Activated CD4-positive, alpha-beta T cell treated with anti-CD3 and anti-CD28 coated beads for 24 hours (primary cell): ENCODE data around the gene DNM1L.
A peak's percentile ranks its signal among the peaks of the same experiment; 100 is the strongest.
"Not testable (repeated sequence)": the region's sequence is repeated elsewhere in the genome, so short reads cannot be mapped to it uniquely, and the experiment has no call there.

Experiments
- DNase-seq, 2 donors: peaks; one replicate each; pipeline ENCODE4 v3.0.0-alpha.2; 2020; ENCODE audit warnings: low read depth in 2 of 2

The DNM1L gene

DNA sequence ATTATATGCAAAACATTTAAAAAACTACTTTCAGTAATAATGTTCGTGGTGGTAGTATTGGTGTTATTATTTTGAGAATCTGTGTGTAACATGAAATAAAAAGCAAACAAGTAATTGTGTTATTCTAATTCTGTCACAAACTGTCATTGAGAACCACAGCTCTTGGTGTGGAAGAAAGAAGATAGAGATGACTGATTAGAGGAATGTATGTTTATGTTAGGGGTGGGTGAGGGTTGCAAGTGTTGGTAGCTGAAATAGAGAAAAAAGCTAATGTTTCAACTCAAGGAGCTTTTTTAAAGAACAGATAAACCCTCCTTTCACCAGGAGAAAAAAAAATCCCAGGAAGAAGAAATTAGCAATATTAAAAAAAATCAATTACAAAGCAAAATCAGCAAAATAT is 18.3 kb downstream of the DNM1L start:
- no peak for DNase-seq

DNA sequence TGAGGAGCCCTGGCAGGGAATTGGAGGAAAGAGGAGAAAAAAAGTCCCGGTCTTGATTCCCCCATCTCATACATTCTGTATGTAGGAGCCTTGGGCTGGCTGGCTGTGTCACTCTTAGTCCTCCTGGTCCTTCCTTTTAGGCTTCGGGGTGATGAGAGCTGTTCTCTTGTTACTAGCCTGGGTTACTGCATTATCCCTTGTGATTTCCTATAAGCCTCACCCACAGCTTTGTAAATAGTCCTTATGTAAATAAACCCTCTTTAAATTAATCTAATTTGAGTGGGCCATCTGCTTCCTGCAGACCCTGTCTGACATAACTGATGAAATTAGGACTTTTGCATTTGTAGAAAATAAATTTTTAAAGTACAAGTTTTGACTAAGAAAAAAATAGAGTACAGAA is 19.2 kb downstream of the DNM1L start:
- DNase-seq: no peak

DNA sequence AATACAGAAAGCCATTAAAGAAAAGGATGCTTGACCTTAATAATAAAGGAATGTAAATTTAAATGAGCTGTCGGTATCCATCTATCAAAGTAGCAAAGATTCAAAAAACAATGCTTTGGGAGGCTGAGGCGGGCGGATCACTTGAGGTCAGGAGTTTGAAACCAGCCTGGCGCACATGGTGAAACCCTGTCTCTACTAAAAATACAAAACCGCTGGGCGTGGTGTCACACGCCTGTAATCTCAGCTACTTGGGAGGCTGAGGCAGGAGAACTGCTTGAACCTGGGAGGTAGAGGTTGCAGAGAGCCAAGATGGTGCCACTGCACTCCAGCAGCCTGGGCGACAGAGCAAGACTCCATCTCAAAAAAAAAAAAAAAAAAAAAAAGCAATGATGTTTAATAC is 20.3 kb downstream of the DNM1L start:
- not testable (repeated sequence) for DNase-seq

DNA sequence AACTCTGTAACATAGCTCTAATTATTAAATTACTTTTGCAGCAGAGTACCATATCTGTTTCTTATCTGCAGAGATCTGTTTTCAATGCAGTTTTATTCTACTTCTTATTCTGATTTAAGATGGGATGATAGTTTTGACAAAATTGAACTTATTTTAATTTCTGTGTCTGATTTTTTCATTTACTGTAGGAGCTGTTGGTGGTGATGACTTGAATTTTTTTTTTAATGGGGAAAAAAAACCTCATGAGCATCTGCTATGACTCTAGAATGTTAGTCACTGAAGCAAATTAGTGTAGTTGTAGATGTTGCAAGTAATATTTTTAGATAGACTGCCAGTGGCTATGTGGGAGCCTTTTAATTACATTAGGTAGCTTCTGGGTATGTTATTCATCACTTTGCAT is 23.4 kb downstream of the DNM1L start:
- no peak for DNase-seq

- no peak for DNase-seq
Measured at GRCh38 chr12:32702946-32703345, 23.8 kb downstream of the DNM1L start.

GRCh38 chr12:32705783-32706182 is 26.7 kb downstream of the DNM1L start:
- no peak for DNase-seq

DNA sequence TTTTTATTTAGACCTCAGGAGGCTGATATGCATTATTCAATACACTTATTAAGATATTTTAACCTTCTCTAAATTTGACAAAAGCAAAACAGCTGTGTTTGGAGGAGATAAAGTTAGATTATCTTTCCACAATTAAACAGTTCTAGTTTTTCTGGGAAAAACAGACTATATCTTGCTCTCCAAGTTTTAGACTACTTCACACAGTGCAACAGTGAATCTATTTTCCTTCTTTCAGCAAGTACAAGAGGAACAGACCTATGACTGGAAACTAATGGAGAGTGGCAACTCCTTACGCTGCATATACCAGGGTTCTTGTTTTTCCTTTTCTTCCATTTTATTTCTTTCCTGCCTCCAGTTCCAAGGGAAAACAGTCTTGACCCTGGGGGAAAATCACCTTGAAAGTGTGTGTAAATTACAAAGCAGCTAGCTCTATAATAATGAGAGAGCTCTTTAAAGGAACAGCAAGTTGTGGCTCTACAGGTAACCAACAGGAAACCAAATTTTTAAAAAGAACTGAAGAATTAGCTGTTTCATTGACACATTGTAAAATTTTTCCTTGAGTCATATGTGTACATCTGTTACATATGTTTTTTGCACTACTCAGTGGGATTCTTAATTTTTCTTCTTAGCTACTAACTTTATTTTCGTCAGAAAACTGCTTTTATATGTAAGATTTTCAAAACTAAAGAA is 27.4 kb downstream of the DNM1L start:
- DNase-seq: no peak

- no peak for DNase-seq
Measured at GRCh38 chr12:32708926-32709325, 29.8 kb downstream of the DNM1L start.

GRCh38 chr12:32714772-32715171 is 35.7 kb downstream of the DNM1L start:
- no peak for DNase-seq

DNA sequence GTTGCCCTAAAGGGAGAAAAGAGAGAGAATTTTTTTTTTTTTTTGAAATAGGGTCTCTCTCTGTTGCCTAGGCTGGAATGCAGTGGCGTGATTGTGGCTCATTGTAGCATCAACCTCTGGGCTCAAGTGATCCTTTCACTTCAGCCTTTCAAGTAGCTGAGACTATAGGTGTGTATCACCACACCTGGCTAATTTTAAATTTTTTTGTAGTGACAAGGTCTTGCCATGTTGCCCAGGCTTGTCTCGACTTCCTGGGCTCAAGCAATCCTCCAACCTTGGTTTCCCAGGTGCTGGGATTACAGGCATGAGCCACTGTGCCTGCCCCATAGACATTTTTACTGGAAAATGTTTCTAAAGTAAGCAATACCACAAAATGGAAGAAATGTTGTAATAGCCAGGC is 39.8 kb downstream of the DNM1L start:
- DNase-seq: no peak

DNA sequence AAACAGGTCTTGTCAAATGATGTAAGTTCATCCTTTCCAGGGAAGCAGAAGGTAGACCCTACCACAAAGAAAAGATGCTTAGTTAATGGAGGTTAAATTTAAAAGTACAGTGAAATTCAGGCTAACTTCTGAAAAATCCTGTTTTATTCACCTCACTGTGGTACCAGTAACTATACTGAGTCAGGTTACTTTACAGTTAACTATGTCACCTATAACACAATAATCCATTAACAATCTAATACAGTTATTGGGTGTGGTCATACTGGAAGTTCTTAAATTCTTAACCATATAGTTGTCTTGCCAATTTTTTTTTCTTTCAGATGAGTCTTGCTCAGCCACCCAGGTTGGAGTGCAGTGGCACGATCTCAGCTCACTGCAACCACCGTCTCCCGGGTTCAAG is 46.2 kb downstream of the DNM1L start:
- DNase-seq: not testable (repeated sequence)

- DNase-seq: no peak
Measured at GRCh38 chr12:32726286-32726685, 47.2 kb downstream of the DNM1L start.

DNA sequence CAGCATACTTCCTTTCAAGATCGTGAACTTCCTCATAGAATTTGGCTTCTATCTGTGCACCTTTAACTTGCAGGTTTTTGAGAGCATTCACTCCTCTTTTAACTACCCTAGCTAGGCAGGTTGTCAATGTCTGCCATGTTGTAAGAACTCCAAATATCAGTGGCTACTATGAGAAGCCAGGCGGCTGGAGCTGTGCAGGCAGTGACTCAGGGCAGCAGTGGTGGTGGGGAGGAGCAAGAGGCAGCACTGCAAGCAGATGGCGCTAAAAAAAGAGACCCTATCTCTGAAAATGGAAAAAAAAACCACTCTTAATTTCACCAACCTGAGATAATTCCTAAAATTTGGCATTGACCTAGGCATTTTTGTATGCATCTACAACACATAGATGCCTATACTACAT is 48.1 kb downstream of the DNM1L start:
- no peak for DNase-seq

DNA sequence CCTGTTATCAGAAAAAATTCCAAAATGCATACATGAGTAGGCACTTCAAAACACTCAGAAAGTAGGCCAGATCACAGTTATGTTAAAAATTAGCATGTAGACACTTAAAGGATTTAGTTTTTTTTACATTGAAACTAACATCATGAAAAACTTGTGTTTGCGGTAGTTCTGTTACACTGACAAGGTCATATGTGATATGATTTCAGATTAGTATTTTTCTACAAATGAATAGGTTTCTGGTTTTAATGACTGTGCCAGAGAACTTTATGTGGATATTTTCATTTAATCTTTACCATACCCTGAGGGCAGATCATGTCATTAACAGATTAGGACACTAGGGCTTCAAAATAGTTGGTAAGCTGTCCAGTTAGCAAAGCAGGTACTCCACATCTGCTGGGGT is 55.9 kb downstream of the DNM1L start:
- DNase-seq: no peak

- DNase-seq: no peak
Measured at GRCh38 chr12:32736445-32736844, 57.3 kb downstream of the DNM1L start.

- no peak for DNase-seq
Measured at GRCh38 chr12:32737715-32738114, 58.6 kb downstream of the DNM1L start.

- no peak for DNase-seq
Measured at GRCh38 chr12:32739279-32739678, 60.2 kb downstream of the DNM1L start.

- DNase-seq: no peak
Measured at GRCh38 chr12:32742133-32742532, 63.0 kb downstream of the DNM1L start.

GRCh38 chr12:32743264-32743663 is 64.2 kb downstream of the DNM1L start:
- DNase-seq: no peak

- DNase-seq: no peak
Measured at GRCh38 chr12:32753605-32754004, 74.5 kb downstream of the DNM1L start.

GRCh38 chr12:32754111-32754510 is 75.0 kb downstream of the DNM1L start:
- no peak for DNase-seq

DNA sequence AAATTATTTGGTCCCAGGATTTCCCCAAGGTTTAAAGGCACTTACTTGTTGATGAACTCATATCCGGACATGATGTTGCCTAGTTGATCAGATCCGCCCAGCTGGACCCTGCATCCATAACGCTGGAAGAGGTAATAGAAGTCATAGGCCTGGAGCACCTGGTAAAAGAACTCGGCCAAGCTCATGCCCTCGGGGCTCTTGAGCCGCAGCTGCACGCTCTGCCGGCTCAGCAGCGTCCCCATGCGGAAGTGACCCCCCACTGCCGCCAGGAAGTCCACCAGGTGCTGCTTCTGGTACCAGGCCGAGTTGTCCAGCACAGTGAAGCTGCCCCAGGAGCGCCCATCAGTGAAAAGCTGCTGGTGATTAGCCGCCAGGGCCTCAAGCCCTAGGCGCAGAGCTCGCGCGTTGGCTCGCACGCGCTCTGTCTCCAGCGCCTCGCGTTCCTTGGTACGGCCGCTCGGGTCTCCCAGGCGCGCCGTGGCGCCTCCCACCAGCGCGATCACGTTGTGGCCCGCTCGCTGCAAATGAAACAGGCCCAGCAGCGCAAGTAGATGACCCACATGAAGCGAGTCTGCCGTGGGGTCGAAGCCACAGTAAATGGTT is 76.1 kb downstream of the DNM1L start:
- DNase-seq: peak; percentile 49 to 61

GRCh38 chr12:32755654-32756475 is 76.8 kb downstream of the DNM1L start, which contains the start of gene YARS2:
YARS2 (minus strand) TSS chr12:32755897; CDS start chr12:32755874, 23 bp downstream.
- peak; percentile 83 for DNase-seq
